CD4-positive, alpha-beta T cell treated with Interleukin-6 at 100 ng/mL for 8 hours (primary cell): ENCODE results near the gene PIPOX.

ENCODE experiments used
- DNase-seq: peaks from one replicate; pipeline ENCODE4 v3.0.0-alpha.2; 2020; ENCODE audit warnings: mixed read lengths, low spot score

PIPOX gene

GRCh38 chr17:29100296-29100695 lies 57.4 kb downstream of the PIPOX start:
- DNase-seq, result no peak

GRCh38 chr17:29102046-29102445 lies 59.1 kb downstream of the PIPOX start:
- DNase-seq, result no peak

GRCh38 chr17:29102741-29103181 lies 59.8 kb downstream of the PIPOX start:
- DNase-seq, result no peak

GRCh38 chr17:29103341-29103740 lies 60.4 kb downstream of the PIPOX start:
- DNase-seq, result no peak
